H1 (cell line): ENCODE data around the gene CPED1. TPM values are rescaled to one million over a fixed set of nuclear protein-coding genes. Genes with fewer than 3 reads are reported as not detected.

Experiments used
- CTCF ChIA-PET: fragments of 300-600 bp; sonication (Branson Sonifier 250); formaldehyde crosslinking; loops from one replicate; lab custom pipeline; 2021; ENCODE audit not compliant: partially characterized antibody; lab: Charles Lee
- POLR2A ChIA-PET: fragments of 300-600 bp; sonication (Branson Sonifier 250); formaldehyde crosslinking; loops from one replicate; lab custom pipeline; 2021; ENCODE audit warnings: inconsistent platforms; ENCODE audit not compliant: partially characterized antibody; lab: Charles Lee
- DNase-seq, 2 experiments: peaks; one replicate each; pipeline versions ENCODE4 v3.0.0 to v3.0.0-alpha.2; 2010 to 2022; ENCODE audit warnings: low spot score in 2 of 2, low read depth in 1 of 2, mixed read lengths in 1 of 2
- FAIRE-seq: peaks from 2 replicates; lab custom pipeline; 2011; peaks lifted over from hg19 to GRCh38; lab: Jason Lieb, UNC
- H2AFZ ChIP-seq: 2 replicates; pipeline ENCODE4 v1.8.1; 2012; ENCODE audit warnings: low read length, inconsistent platforms
- H2AK5ac ChIP-seq: 2 replicates; pipeline ENCODE4 v1.6.1; 2013; ENCODE audit warnings: low read depth, low read length
- H2BK120ac ChIP-seq: replicated peaks from 2 replicates; pipeline ENCODE3; 2013; ENCODE audit warnings: low read depth, low read length, inconsistent platforms
- H2BK12ac ChIP-seq: 2 replicates; pipeline ENCODE4 v1.6.1; 2013; ENCODE audit warnings: low read depth, low read length
- H2BK15ac ChIP-seq: 2 replicates; pipeline ENCODE4 v1.6.1; 2013; ENCODE audit warnings: low read length
- H2BK20ac ChIP-seq: 2 replicates; pipeline ENCODE4 v1.6.1; 2013; ENCODE audit warnings: low read length
- H2BK5ac ChIP-seq: 2 replicates; pipeline ENCODE4 v1.6.1; 2013; ENCODE audit warnings: low read depth, low read length
- H3K14ac ChIP-seq: 2 replicates; pipeline ENCODE4 v1.6.1; 2013; ENCODE audit warnings: inconsistent platforms; ENCODE audit not compliant: insufficient read length
- H3K18ac ChIP-seq: 2 replicates; pipeline ENCODE4 v1.6.1; 2013; ENCODE audit warnings: low read length; ENCODE audit errors: extremely low read depth
- H3K23ac ChIP-seq: 2 replicates; pipeline ENCODE4 v1.6.1; 2013; ENCODE audit warnings: inconsistent platforms; ENCODE audit not compliant: insufficient read length
- H3K23me2 ChIP-seq: 2 replicates; pipeline ENCODE4 v1.6.1; 2013; ENCODE audit warnings: low read depth, low read length
- H3K27ac ChIP-seq: 2 replicates; pipeline ENCODE4 v1.6.1; 2011; ENCODE audit warnings: low read depth, low read length, inconsistent platforms
- H3K27me3 ChIP-seq, 4 experiments: replicated peaks in 1 of 4; 1 replicate in 1 of 4; 2 replicates in 3 of 4; pipeline versions ENCODE4 v1.6.1 to v1.8.1; 2011 to 2013; ENCODE audit warnings: low read length in 3 of 4, mild to moderate bottlenecking in 3 of 4, inconsistent platforms in 2 of 4, mixed read lengths in 2 of 4, moderate library complexity in 1 of 4; ENCODE audit not compliant: control insufficient read depth in 3 of 4, insufficient read depth in 3 of 4; ENCODE audit errors: extremely low read depth in 1 of 4
- H3K36me3 ChIP-seq, 4 experiments: 2 replicates each; pipeline versions ENCODE4 v1.6.1 to v1.8.1; 2011 to 2013; ENCODE audit warnings: mild to moderate bottlenecking in 4 of 4, low read length in 3 of 4, moderate library complexity in 2 of 4, control low read depth in 1 of 4, inconsistent platforms in 1 of 4; ENCODE audit not compliant: insufficient read depth in 4 of 4, control insufficient read depth in 2 of 4
- H3K4ac ChIP-seq: replicated peaks from 2 replicates; pipeline ENCODE3; 2013; ENCODE audit warnings: low read length, low read depth, mixed read lengths, inconsistent platforms; ENCODE audit not compliant: insufficient read length
- H3K4me1 ChIP-seq, 4 experiments: replicated peaks in 1 of 4; 1 replicate in 1 of 4; 2 replicates in 3 of 4; pipeline versions ENCODE4 v1.6.1 to v1.8.1; 2011 to 2013; ENCODE audit warnings: low read length in 3 of 4, inconsistent platforms in 2 of 4, mixed read lengths in 1 of 4; ENCODE audit not compliant: insufficient read depth in 4 of 4, control insufficient read depth in 3 of 4
- H3K4me2 ChIP-seq, 2 experiments: 2 replicates each; pipeline versions ENCODE4 v1.6.1 to v1.8.1; 2011 to 2013; ENCODE audit warnings: low read depth in 2 of 2, low read length in 2 of 2, control low read depth in 1 of 2, inconsistent platforms in 1 of 2, mild to moderate bottlenecking in 1 of 2; ENCODE audit not compliant: insufficient read depth in 1 of 2
- H3K4me3 ChIP-seq, 4 experiments: fragments of 200-600, 300-600 bp in 1 of 4; sonication (generic), shearing (Covaris generic), sonication (Bioruptor Twin) in 1 of 4; 2 replicates each; pipeline versions ENCODE4 v1.5.1 to v1.8.1; 2011 to 2016; ENCODE audit warnings: low read length in 4 of 4, low read depth in 3 of 4, control low read depth in 2 of 4, inconsistent platforms in 2 of 4, mild to moderate bottlenecking in 2 of 4, mixed read lengths in 1 of 4, moderate library complexity in 1 of 4; ENCODE audit not compliant: insufficient read depth in 2 of 4; ENCODE audit errors: extremely low read depth in 1 of 4
- H3K56ac ChIP-seq: replicated peaks from 2 replicates; pipeline ENCODE3; 2013; ENCODE audit warnings: low read depth, mild to moderate bottlenecking, mixed read lengths, low read length, inconsistent platforms; ENCODE audit not compliant: insufficient read length
- H3K79me1 ChIP-seq: 2 replicates; pipeline ENCODE4 v1.6.1; 2013; ENCODE audit warnings: low read depth, low read length, control low read depth
- H3K79me2 ChIP-seq, 2 experiments: 2 replicates each; pipeline versions ENCODE4 v1.6.1 to v1.8.1; 2012 to 2013; ENCODE audit warnings: low read length in 2 of 2, mild to moderate bottlenecking in 2 of 2, inconsistent platforms in 1 of 2; ENCODE audit not compliant: insufficient read depth in 2 of 2, control insufficient read depth in 1 of 2
- H3K9ac ChIP-seq, 4 experiments: replicated peaks in 1 of 4; 1 replicate in 1 of 4; 2 replicates in 3 of 4; pipeline versions ENCODE4 v1.6.1 to v1.8.1; 2011 to 2013; ENCODE audit warnings: low read depth in 3 of 4, low read length in 3 of 4, control low read depth in 2 of 4, mild to moderate bottlenecking in 2 of 4, moderate library complexity in 2 of 4, inconsistent platforms in 1 of 4; ENCODE audit errors: extremely low read depth in 1 of 4
- H3K9me3 ChIP-seq, 2 experiments: 2 replicates each; pipeline versions ENCODE4 v1.6.1 to v1.8.1; 2012 to 2013; ENCODE audit warnings: mild to moderate bottlenecking in 2 of 2, moderate library complexity in 2 of 2, control low read depth in 1 of 2, inconsistent platforms in 1 of 2, low read depth in 1 of 2, low read length in 1 of 2, mixed read lengths in 1 of 2; ENCODE audit not compliant: insufficient read depth in 2 of 2
- H4K20me1 ChIP-seq, 2 experiments: replicated peaks in 1 of 2; 2 replicates each; pipeline versions ENCODE3 to v1.8.1; 2011 to 2013; ENCODE audit warnings: inconsistent platforms in 2 of 2, low read length in 2 of 2, mild to moderate bottlenecking in 1 of 2; ENCODE audit not compliant: insufficient read depth in 2 of 2, control insufficient read depth in 1 of 2
- H4K5ac ChIP-seq: 2 replicates; pipeline ENCODE4 v1.6.1; 2013; ENCODE audit warnings: low read length, low read depth, mixed read lengths, inconsistent platforms; ENCODE audit not compliant: insufficient read length
- H4K8ac ChIP-seq: 2 replicates; pipeline ENCODE4 v1.8.0; 2013; ENCODE audit warnings: mild to moderate bottlenecking, moderate library complexity, low read length, inconsistent platforms; ENCODE audit not compliant: insufficient read depth; ENCODE audit errors: extremely low read depth
- H4K91ac ChIP-seq: replicated peaks from 2 replicates; pipeline ENCODE3; 2013; ENCODE audit warnings: low read length, mixed read lengths, inconsistent platforms; ENCODE audit not compliant: insufficient read length
- KDM5A ChIP-seq: fragments of 200-600 bp; IDR thresholded peaks from 2 replicates; pipeline ENCODE4 v1.7.1; 2012; ENCODE audit warnings: mild to moderate bottlenecking, low read length, inconsistent platforms, mixed read lengths
- SP4 ChIP-seq: IDR thresholded peaks from 2 replicates; pipeline ENCODE4 v1.6.1; 2012; ENCODE audit warnings: low read length, inconsistent platforms
- WGBS, 2 experiments: shearing (Covaris generic) in 1 of 2; methylation state at CpG; one replicate each; pipeline versions ENCODE4 v1.1.6 to v1.1.7; 2013 to 2015; ENCODE audit warnings: low lambda C conversion rate in 2 of 2, mixed read lengths in 2 of 2, inconsistent platforms in 1 of 2, low coverage in 1 of 2, missing lambda C conversion rate in 1 of 2; ENCODE audit not compliant: insufficient replicate concordance in 2 of 2, insufficient coverage in 1 of 2, insufficient read length in 1 of 2; ENCODE audit errors: extremely low coverage in 1 of 2, missing lambda C conversion rate in 1 of 2; 5-methylcytosine and 5-hydroxymethylcytosine counted together
- polyA plus RNA-seq, 7 experiments: library from polyadenylated mRNA; depleted of rRNA in 3 of 7; stranded (reverse) in 5 of 7; unstranded in 2 of 7; fragments of >200 nt in 5 of 7; fragments of 200-250 nt in 2 of 7; gene quantifications; 1 replicate in 5 of 7; 2 replicates in 1 of 7; 4 replicates in 1 of 7; pipeline versions ENCODE4 v1.2.1 to v1.2.3, GENCODE V29; 2011 to 2013; ENCODE audit warnings: missing spikeins in 2 of 7, mixed read lengths in 2 of 7
- total RNA-seq: library from RNA; stranded (reverse); fragmentation: NEBNext Ultra II Directional; extraction: Animal tissue kit (Norgen Biotek cat#: 25700); gene quantifications from 2 replicates; pipeline ENCODE4 v1.2.1, GENCODE V29; 2021
- TF ChIP-seq, protein P1 (sequence below): IDR thresholded peaks from 2 replicates; pipeline ENCODE4 v1.6.1; 2012; ENCODE audit warnings: inconsistent platforms

The CPED1 gene
- total and polyA plus RNA-seq, 2 of the 8 experiments (the other 6 are each of a cell fraction or from before 2014, with no cell fraction given) = 0.08 to 0.39 TPM

DNA sequence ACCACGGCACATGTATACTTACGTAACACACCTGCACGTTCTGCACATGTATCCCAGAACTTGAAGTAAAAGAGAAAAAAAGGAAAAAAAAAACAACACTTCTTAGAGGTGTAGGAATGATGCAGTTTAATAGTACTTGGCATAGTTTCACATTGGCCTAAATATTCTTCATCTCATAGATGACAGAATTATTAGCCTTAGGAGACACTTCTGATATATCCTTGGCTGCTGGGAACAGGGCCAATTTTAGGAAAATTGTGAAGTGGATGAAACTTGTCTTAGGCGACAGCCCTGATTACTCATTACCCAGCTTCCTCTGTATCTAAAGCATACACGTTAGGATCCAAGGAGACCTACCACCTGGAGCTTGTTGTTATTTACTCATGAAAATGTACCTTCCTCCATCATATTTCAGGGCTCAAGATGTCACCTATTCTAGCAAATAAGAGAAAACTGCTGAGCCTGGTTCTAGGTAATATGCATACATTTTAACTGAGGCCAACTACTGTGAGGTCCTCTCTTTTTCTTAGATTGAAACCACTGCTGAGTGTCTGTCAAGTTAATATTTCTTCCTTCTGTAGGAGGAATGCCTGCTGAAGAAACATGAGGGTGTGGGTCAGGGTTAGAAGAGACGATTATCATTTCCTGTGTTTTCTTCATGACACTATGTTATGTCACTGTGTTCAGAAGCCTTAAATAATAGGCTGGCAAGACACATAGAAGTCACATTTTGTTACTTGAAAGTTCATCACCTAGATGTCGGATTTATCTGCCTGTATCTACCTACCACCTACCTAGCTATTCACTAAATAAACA, 44.3 kb downstream of the CPED1 start:
- H4K5ac ChIP-seq = no peak overlapping the region
- no peak overlapping the region for H3K23ac ChIP-seq
- no peaks in the 10 kb centered on the region for H3K23me2 ChIP-seq
- H2BK12ac ChIP-seq = no peak overlapping the region
- no peak overlapping the region for H4K91ac ChIP-seq
- no peak overlapping the region for H2BK120ac ChIP-seq
- no peaks in the 10 kb centered on the region for H3K79me1 ChIP-seq
- WGBS, 2 experiments = 82% methylated on average over 4 of the region's 7 CpGs; no CpG with 5 or more reads in 1 of the 2 experiments
- no peak overlapping the region for H4K8ac ChIP-seq
- no peak overlapping the region for H3K4ac ChIP-seq
- no peak overlapping the region for H2BK5ac ChIP-seq
- no peak for DNase-seq
- no peak overlapping the region for H3K4me2 ChIP-seq
- no peak overlapping the region for H3K14ac ChIP-seq
- no peak overlapping the region for H2AK5ac ChIP-seq
- H2BK20ac ChIP-seq = no peak overlapping the region
- H3K9ac ChIP-seq = no peak overlapping the region
- no peak overlapping the region for H3K18ac ChIP-seq
- no peaks in the 10 kb centered on the region for H3K36me3 ChIP-seq
- FAIRE-seq = no peak
- no peak overlapping the region for H3K56ac ChIP-seq
- TF ChIP-seq SP4 (no peak), KDM5A (no peak)
- TF ChIP-seq, protein P1, sequence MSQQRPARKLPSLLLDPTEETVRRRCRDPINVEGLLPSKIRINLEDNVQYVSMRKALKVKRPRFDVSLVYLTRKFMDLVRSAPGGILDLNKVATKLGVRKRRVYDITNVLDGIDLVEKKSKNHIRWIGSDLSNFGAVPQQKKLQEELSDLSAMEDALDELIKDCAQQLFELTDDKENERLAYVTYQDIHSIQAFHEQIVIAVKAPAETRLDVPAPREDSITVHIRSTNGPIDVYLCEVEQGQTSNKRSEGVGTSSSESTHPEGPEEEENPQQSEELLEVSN = no peak
- TF ChIP-seq, all 59 proteins: peak for 0
- Histone ChIP-seq H4K20me1 (no peaks in the 10 kb centered on the region), H2AFZ (no peak overlapping the region), H3K4me1 (peaks cover 0 to 2% (median 0%) of the 10 kb centered on the region in 4 experiments; a peak in 2 of 7 replicates), H3K9me3 (no peaks in the 10 kb centered on the region), H3K79me2 (no peaks in the 10 kb centered on the region), H3K27me3 (no peaks in the 10 kb centered on the region), H3K27ac (no peak overlapping the region), H2BK15ac (no peak overlapping the region), H3K4me3 (no peak overlapping the region)
- POLR2A ChIA-PET = no interaction called here
- CTCF ChIA-PET = no interaction called here
